ENCODE data around the gene BHLHE40.
"Not testable (repeated sequence)": the region's sequence is repeated elsewhere in the genome, so short reads cannot be mapped to it uniquely, and the experiment has no call there.

DNA sequence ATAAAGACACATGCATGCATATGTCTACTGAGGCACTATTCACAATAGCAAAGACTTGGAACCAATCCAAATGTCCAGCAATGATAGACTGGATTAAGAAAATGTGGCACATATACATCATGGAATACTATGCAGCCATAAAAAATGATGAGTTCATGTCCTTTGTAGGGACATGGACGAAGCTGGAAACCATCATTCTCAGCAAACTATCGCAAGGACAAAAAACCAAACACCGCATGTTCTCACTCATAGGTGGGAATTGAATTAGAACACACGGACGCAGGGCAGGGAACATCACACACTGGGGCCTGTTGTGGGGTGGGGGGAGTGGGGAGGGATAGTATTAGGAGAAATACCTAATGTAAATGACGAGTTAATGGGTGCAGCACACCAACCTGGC is 7.8 kb upstream of the BHLHE40 start:
- TF ChIP-seq CTCF (IDR thresholded peaks at IDR 0.05; ENCODE audit: low read length); EZH2 (optimal IDR thresholded peaks at IDR 0.05; ENCODE audit: low read depth, low read length): not testable (repeated sequence)
